Measurements from ENCODE around the gene STARD3.
"Not testable (repeated sequence)": the region's sequence is repeated elsewhere in the genome, so short reads cannot be mapped to it uniquely, and the experiment has no call there.

The STARD3 gene

GRCh38 chr17:39695089-39695474 lies 58.1 kb downstream of the STARD3 start:
- no peak for DNase-seq (ENCODE audit: low spot score)

GRCh38 chr17:39696731-39697130 lies 59.8 kb downstream of the STARD3 start:
- no peak for DNase-seq (ENCODE audit: low spot score)

- DNase-seq (ENCODE audit: low spot score): no peak
Measured at GRCh38 chr17:39697961-39698360, 61.0 kb downstream of the STARD3 start.

GRCh38 chr17:39699157-39699817 lies 62.3 kb downstream of the STARD3 start:
- DNase-seq (ENCODE audit: low spot score): not testable (repeated sequence)

GRCh38 chr17:39699818-39700147 lies 62.8 kb downstream of the STARD3 start, which contains the start of gene ERBB2:
Gene ERBB2 (plus strand): TSS chr17:39700064. CDS start chr17:39700239, 175 bp downstream.
- no peak for DNase-seq (ENCODE audit: low spot score)

GRCh38 chr17:39700148-39700987 lies 63.4 kb downstream of the STARD3 start:
- no peak for DNase-seq (ENCODE audit: low spot score)

- DNase-seq (ENCODE audit: low spot score): no peak
Measured at GRCh38 chr17:39701012-39701783, 64.3 kb downstream of the STARD3 start.

GRCh38 chr17:39701784-39702422 lies 65.0 kb downstream of the STARD3 start:
- DNase-seq (ENCODE audit: low spot score): no peak

- no peak for DNase-seq (ENCODE audit: low spot score)
Measured at GRCh38 chr17:39702901-39703893, 66.3 kb downstream of the STARD3 start.

- DNase-seq (ENCODE audit: low spot score): no peak
Measured at GRCh38 chr17:39703913-39704312, 67.0 kb downstream of the STARD3 start.

GRCh38 chr17:39704821-39705551 lies 68.0 kb downstream of the STARD3 start:
- no peak for DNase-seq (ENCODE audit: low spot score)

GRCh38 chr17:39705786-39706348 lies 68.9 kb downstream of the STARD3 start:
- no peak for DNase-seq (ENCODE audit: low spot score)

GRCh38 chr17:39706383-39706782 lies 69.4 kb downstream of the STARD3 start:
- no peak for DNase-seq (ENCODE audit: low spot score)

- no peak for DNase-seq (ENCODE audit: low spot score)
Measured at GRCh38 chr17:39706921-39707337, 70.0 kb downstream of the STARD3 start.

- DNase-seq (ENCODE audit: low spot score): no peak
Measured at GRCh38 chr17:39709319-39709997, 72.5 kb downstream of the STARD3 start.

GRCh38 chr17:39709998-39710964 lies 73.3 kb downstream of the STARD3 start:
- no peak for DNase-seq (ENCODE audit: low spot score)

- not testable (repeated sequence) for DNase-seq (ENCODE audit: low spot score)
Measured at GRCh38 chr17:39711071-39711470, 74.1 kb downstream of the STARD3 start.

- DNase-seq (ENCODE audit: low spot score): no peak
Measured at GRCh38 chr17:39711851-39712250, 74.9 kb downstream of the STARD3 start.

Data from kidney capillary endothelial cell (primary cell).